ENCODE results near the gene NSG2.

Gene NSG2

GRCh38 chr5:174155281-174155680, 109.8 kb downstream of the NSG2 start:
- DNase-seq = no peak

- DNase-seq = no peak
Observed at GRCh38 chr5:174155706-174156105, 110.2 kb downstream of the NSG2 start.

GRCh38 chr5:174157048-174157447, 111.5 kb downstream of the NSG2 start:
- DNase-seq = no peak

Measured in NCI-H446 (cell line).